Smooth muscle cell (in vitro differentiated cells): ENCODE data around the gene ZHX3. TPM values are rescaled to one million over a fixed set of nuclear protein-coding genes. Genes with fewer than 3 reads are reported as not detected.

Experiments
- DNase-seq: peaks from one replicate; lab custom pipeline; 2025; ENCODE audit not compliant: unreplicated experiment; lab: John Stamatoyannopoulos, UW
- H2AFZ ChIP-seq: fragments of 200-600 bp; sonication (generic); 2 replicates; pipeline ENCODE4 v1.6.0; 2016; ENCODE audit warnings: antibody characterized with exemption, low read depth, mild to moderate bottlenecking
- H3F3A ChIP-seq: fragments of 200-600 bp; sonication (generic); 2 replicates; pipeline ENCODE4 v1.6.0; 2017; ENCODE audit warnings: antibody characterized with exemption, low read depth
- H3K27ac ChIP-seq: fragments of 200-600 bp; sonication (generic); 2 replicates; pipeline ENCODE4 v1.5.1; 2016; ENCODE audit warnings: low read depth, mild to moderate bottlenecking
- H3K27me3 ChIP-seq: fragments of 200-600 bp; sonication (generic); 2 replicates; pipeline ENCODE4 v1.6.1; 2016; ENCODE audit warnings: low read depth, mild to moderate bottlenecking
- H3K36me3 ChIP-seq: fragments of 200-600 bp; sonication (generic); 2 replicates; pipeline ENCODE4 v1.5.1; 2016; ENCODE audit warnings: low read depth
- H3K4me1 ChIP-seq: fragments of 200-600 bp; sonication (generic); 2 replicates; pipeline ENCODE4 v1.5.1; 2016; ENCODE audit warnings: low read depth
- H3K4me2 ChIP-seq: fragments of 200-600 bp; sonication (generic); 2 replicates; pipeline ENCODE4 v1.6.0; 2016; ENCODE audit warnings: mild to moderate bottlenecking
- H3K4me3 ChIP-seq: fragments of 200-600 bp; sonication (generic); 2 replicates; pipeline ENCODE4 v1.5.1; 2016; ENCODE audit warnings: mild to moderate bottlenecking
- H3K79me2 ChIP-seq: fragments of 200-600 bp; sonication (generic); 2 replicates; pipeline ENCODE4 v1.6.0; 2016; ENCODE audit warnings: low read depth, mild to moderate bottlenecking
- H3K9ac ChIP-seq: fragments of 200-600 bp; sonication (generic); 2 replicates; pipeline ENCODE4 v1.6.0; 2016; ENCODE audit warnings: low read depth
- H3K9me3 ChIP-seq: fragments of 200-600 bp; sonication (generic); replicated peaks from 2 replicates; pipeline ENCODE4 v1.5.1; 2016; ENCODE audit warnings: low read depth
- H4K20me1 ChIP-seq: fragments of 200-600 bp; sonication (generic); 2 replicates; pipeline ENCODE4 v1.6.0; 2016; ENCODE audit warnings: low read depth
- CTCF ChIP-seq: fragments of 200-600 bp; sonication (generic); IDR thresholded peaks from 2 replicates; pipeline ENCODE4 v1.5.1; 2017; ENCODE audit warnings: borderline replicate concordance, mild to moderate bottlenecking, antibody characterized with exemption; ENCODE audit not compliant: insufficient read depth, poor library complexity, severe bottlenecking
- WGBS: methylation state at CpG from one replicate; pipeline ENCODE4 v1.1.7; 2016; ENCODE audit warnings: low lambda C conversion rate; 5-methylcytosine and 5-hydroxymethylcytosine counted together
- polyA plus RNA-seq: library from polyadenylated mRNA; unstranded; fragments of >200 nt; fragmentation: Nextera tagmentation; extraction: Ambion mirVana; gene quantifications from 2 replicates; pipeline ENCODE4 v1.2.1, GENCODE V29; 2016
- total RNA-seq: library from RNA; depleted of rRNA; stranded (reverse); fragments of >200 nt; gene quantifications from 2 replicates; pipeline ENCODE4 v1.2.3, GENCODE V29; 2014

The ZHX3 gene
- total and polyA plus RNA-seq, 2 experiments from 2014 or later = 10.1 to 17.1 TPM

GRCh38 chr20:41340327-41341055 is 23.0 kb upstream of the ZHX3 start, which contains the start of gene LPIN3:
TSS of gene LPIN3 (plus strand) at chr20:41340821. CDS start at chr20:41345804, 4,983 bp downstream.
- Histone ChIP-seq H3K4me1 (peaks cover 6% of the 10 kb centered on the region), H3K9ac (peak within 1 kb of the TSS; percentile 36), H3K79me2 (no peaks in the 10 kb centered on the region), H3K4me3 (peak within 1 kb of the TSS; percentile 63), H3K4me2 (peak within 1 kb of the TSS; percentile 95), H3K36me3 (no peaks in the 10 kb centered on the region), H2AFZ (peak within 1 kb of the TSS; percentile 80), H3K27me3 (no peaks in the 10 kb centered on the region), H3F3A (no peaks in the 10 kb centered on the region), H3K9me3 (no peaks in the 10 kb centered on the region), H3K27ac (peak within 1 kb of the TSS; percentile 34), H4K20me1 (no peaks in the 10 kb centered on the region)
- no peak for TF ChIP-seq CTCF
- peak; percentile 66 for DNase-seq
- WGBS = 3% methylated on average over 15 of the region's 33 CpGs

GRCh38 chr20:41339957-41340326 is 22.4 kb upstream of the ZHX3 start:
- no peaks in the 10 kb centered on the region for H3K36me3 ChIP-seq
- H3K4me2 ChIP-seq = peak overlapping the region; percentile 95
- peak; percentile 64 for DNase-seq
- no peaks in the 10 kb centered on the region for H4K20me1 ChIP-seq
- H3K4me1 ChIP-seq = peaks cover 6% of the 10 kb centered on the region
- peak; percentile 98 for TF ChIP-seq CTCF
- H3F3A ChIP-seq = no peaks in the 10 kb centered on the region
- H3K9me3 ChIP-seq = no peaks in the 10 kb centered on the region
- 2% methylated on average over 25 of the region's 25 CpGs for whole genome bisulfite sequencing
- H3K79me2 ChIP-seq = no peaks in the 10 kb centered on the region
- no peaks in the 10 kb centered on the region for H3K27me3 ChIP-seq
- peak overlapping the region; percentile 63 for H3K4me3 ChIP-seq
- peak overlapping the region; percentile 80 for H2AFZ ChIP-seq
- H3K9ac ChIP-seq = no peak overlapping the region
- H3K27ac ChIP-seq = peak overlapping the region; percentile 34

GRCh38 chr20:41336711-41337492 is 19.4 kb upstream of the ZHX3 start:
- no peak overlapping the region for H3K4me2 ChIP-seq
- no peak overlapping the region for H3K27ac ChIP-seq
- H3K9ac ChIP-seq = no peak overlapping the region
- H3K4me1 ChIP-seq = peaks cover 6% of the 10 kb centered on the region
- no peaks in the 10 kb centered on the region for H3F3A ChIP-seq
- no peaks in the 10 kb centered on the region for H3K27me3 ChIP-seq
- no peaks in the 10 kb centered on the region for H3K9me3 ChIP-seq
- no peak for DNase-seq
- no peak overlapping the region for H3K4me3 ChIP-seq
- no peaks in the 10 kb centered on the region for H4K20me1 ChIP-seq
- H2AFZ ChIP-seq = no peak overlapping the region
- 91% methylated on average over 4 of the region's 4 CpGs for WGBS
- H3K79me2 ChIP-seq = no peaks in the 10 kb centered on the region
- TF ChIP-seq CTCF = no peak
- no peaks in the 10 kb centered on the region for H3K36me3 ChIP-seq
